ENCODE data around the gene CYTIP.

Gene CYTIP

GRCh38 chr2:157463002-157463401 is 19.1 kb upstream of the CYTIP start:
- no peak for DNase-seq (ENCODE audit: low read depth in 2 of 2)

- DNase-seq (ENCODE audit: low read depth in 2 of 2): no peak
These were observed 17.0 kb upstream of the CYTIP start for GRCh38 chr2:157460897-157461296.

- DNase-seq (ENCODE audit: low read depth in 2 of 2): no peak
These were observed 16.5 kb upstream of the CYTIP start for GRCh38 chr2:157460384-157460837.

GRCh38 chr2:157459486-157459885 is 15.6 kb upstream of the CYTIP start:
- no peak for DNase-seq (ENCODE audit: low read depth in 2 of 2)

- no peak for DNase-seq (ENCODE audit: low read depth in 2 of 2)
These were observed 3.9 kb upstream of the CYTIP start for GRCh38 chr2:157447741-157448140.

- DNase-seq (ENCODE audit: low read depth in 2 of 2): no peak
These were observed 3.1 kb upstream of the CYTIP start for GRCh38 chr2:157447031-157447430.

- DNase-seq (ENCODE audit: low read depth in 2 of 2): no peak
These were observed 752 bp upstream of the CYTIP start for GRCh38 chr2:157444641-157445040.

- DNase-seq (ENCODE audit: low read depth in 2 of 2): no peak
These were observed 799 bp downstream of the CYTIP start for GRCh38 chr2:157443090-157443489.

- DNase-seq (ENCODE audit: low read depth in 2 of 2): no peak
These were observed 1.3 kb downstream of the CYTIP start for GRCh38 chr2:157442636-157443035.

GRCh38 chr2:157442191-157442590 is 1.7 kb downstream of the CYTIP start:
- no peak for DNase-seq (ENCODE audit: low read depth in 2 of 2)

GRCh38 chr2:157441072-157441454 is 2.8 kb downstream of the CYTIP start:
- DNase-seq (ENCODE audit: low read depth in 2 of 2): no peak

- no peak for DNase-seq (ENCODE audit: low read depth in 2 of 2)
These were observed 3.4 kb downstream of the CYTIP start for GRCh38 chr2:157440404-157441071.

- no peak for DNase-seq (ENCODE audit: low read depth in 2 of 2)
These were observed 4.1 kb downstream of the CYTIP start for GRCh38 chr2:157439824-157440186.

- DNase-seq (ENCODE audit: low read depth in 2 of 2): no peak
These were observed 4.7 kb downstream of the CYTIP start for GRCh38 chr2:157438863-157439823.

- no peak for DNase-seq (ENCODE audit: low read depth in 2 of 2)
These were observed 10.5 kb downstream of the CYTIP start for GRCh38 chr2:157433394-157433793.

- DNase-seq (ENCODE audit: low read depth in 2 of 2): no peak
These were observed 11.3 kb downstream of the CYTIP start for GRCh38 chr2:157432475-157433106.

GRCh38 chr2:157431176-157431575 is 12.7 kb downstream of the CYTIP start:
- no peak for DNase-seq (ENCODE audit: low read depth in 2 of 2)

- DNase-seq (ENCODE audit: low read depth in 2 of 2): no peak
These were observed 15.3 kb downstream of the CYTIP start for GRCh38 chr2:157428500-157429175.

GRCh38 chr2:157427922-157428303 is 16.0 kb downstream of the CYTIP start:
- no peak for DNase-seq (ENCODE audit: low read depth in 2 of 2)

GRCh38 chr2:157427003-157427921 is 16.6 kb downstream of the CYTIP start:
- DNase-seq (ENCODE audit: low read depth in 2 of 2): no peak

GRCh38 chr2:157426477-157426994 is 17.4 kb downstream of the CYTIP start:
- no peak for DNase-seq (ENCODE audit: low read depth in 2 of 2)

Data from stimulated activated CD8-positive, alpha-beta memory T cell treated with anti-CD3 and anti-CD28 coated beads, Interleukin-7, amount 100 ng/mL, for 1 hour (primary cell).